ENCODE results near the gene SLC38A4. TPM values are rescaled to one million over a fixed set of nuclear protein-coding genes. Genes with fewer than 3 reads are reported as not detected.

SLC38A4 gene
- total RNA-seq, 1 experiment from 2014 or later: 0.96 TPM

DNA sequence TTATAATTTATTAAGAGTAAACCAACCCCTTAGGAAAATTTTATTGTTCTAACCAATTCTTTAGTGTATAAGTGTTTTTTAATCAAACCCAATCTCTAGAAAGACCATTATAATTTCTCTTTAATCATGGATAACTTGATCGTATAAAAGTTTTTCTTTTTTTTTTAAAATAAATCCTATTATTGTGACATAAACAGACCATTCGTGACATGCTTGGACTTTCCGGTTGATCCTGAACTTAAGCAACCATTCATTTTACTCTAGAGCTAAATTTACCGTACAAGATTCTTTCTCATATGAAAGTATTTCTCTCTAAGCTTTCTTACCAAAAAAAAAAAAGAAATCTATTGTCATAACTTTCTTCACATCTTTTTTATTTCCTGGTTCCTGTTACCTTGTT, 32.6 kb upstream of the SLC38A4 start:
- Histone ChIP-seq H3K18ac (ENCODE audit: insufficient read length, low read depth, low read length) (no peak overlapping the region), H3K27me3 (ENCODE audit: insufficient read depth, low read length) (no peaks in the 10 kb centered on the region), H3K4me2 (ENCODE audit: insufficient read depth, insufficient read length, low read length) (no peak overlapping the region), H3K4me1 (ENCODE audit: insufficient read depth, low read length) (no peaks in the 10 kb centered on the region), H2BK20ac (ENCODE audit: low read depth, low read length, poor library complexity, severe bottlenecking) (no peak overlapping the region), H2BK5ac (ENCODE audit: insufficient read length, low read length) (no peak overlapping the region), H2AK5ac (ENCODE audit: insufficient read length, low read length) (no peak overlapping the region), H3K79me2 (ENCODE audit: insufficient read depth, low read length) (no peaks in the 10 kb centered on the region), H3K14ac (ENCODE audit: insufficient read depth, low read length) (no peak overlapping the region), H3K9ac (ENCODE audit: extremely low read depth, insufficient read length, low read length) (no peak overlapping the region), H3K56ac (ENCODE audit: insufficient read length, low read depth, low read length) (no peak overlapping the region), H2AFZ (ENCODE audit: low read length) (no peak overlapping the region), H3K4ac (ENCODE audit: low read depth, low read length) (no peak overlapping the region), H3K23ac (ENCODE audit: insufficient read length, low read depth, low read length) (no peak overlapping the region), H4K91ac (ENCODE audit: insufficient read length, low read depth, low read length) (no peak overlapping the region), H3T11ph (ENCODE audit: low read length) (no peak overlapping the region), H4K8ac (replicated peaks; ENCODE audit: insufficient read length, low read depth, low read length) (no peak overlapping the region), H2BK15ac (ENCODE audit: low read depth, low read length) (no peak overlapping the region), H2BK120ac (ENCODE audit: low read depth, low read length, poor library complexity, severe bottlenecking) (no peak overlapping the region), H3K23me2 (ENCODE audit: insufficient read length, low read depth, low read length, poor library complexity, severe bottlenecking) (no peaks in the 10 kb centered on the region), H3K9me3 (ENCODE audit: control insufficient read depth, low read depth, low read length) (peaks cover 26% of the 10 kb centered on the region), H2BK12ac (ENCODE audit: insufficient read length, low read depth, low read length) (no peak overlapping the region), H3K79me1 (ENCODE audit: insufficient read depth, low read depth, low read length, poor library complexity, severe bottlenecking) (no peaks in the 10 kb centered on the region), H4K20me1 (ENCODE audit: control insufficient read depth, insufficient read depth, insufficient read length) (no peaks in the 10 kb centered on the region), H3K27ac (ENCODE audit: insufficient read length, low read depth, low read length) (no peak overlapping the region), H4K5ac (ENCODE audit: insufficient read length, low read depth, low read length) (no peak overlapping the region)
- H3K27ac Mint-ChIP-seq: no peak overlapping the region
- peaks cover 20 to 48% (median 38%) of the 10 kb centered on the region in 3 experiments for H3K36me3 Mint-ChIP-seq (ENCODE audit: insufficient read depth in 1 of 3, low read depth in 3 of 3)
- DNase-seq: no peak
- H3K9me3 Mint-ChIP-seq: peaks cover 76 to 86% of the 10 kb centered on the region in 2 experiments
- peaks cover 1% of the 10 kb centered on the region for H3K27me3 Mint-ChIP-seq (ENCODE audit: low read depth)
- H3K4me3 Mint-ChIP-seq: no peak overlapping the region
- no CpG with 5 or more reads among the region's 4 CpGs for WGBS (ENCODE audit: extremely low coverage, insufficient read length, low lambda C conversion rate)
- H3K4me1 Mint-ChIP-seq: no peaks in the 10 kb centered on the region
- TF ChIP-seq, protein P1, sequence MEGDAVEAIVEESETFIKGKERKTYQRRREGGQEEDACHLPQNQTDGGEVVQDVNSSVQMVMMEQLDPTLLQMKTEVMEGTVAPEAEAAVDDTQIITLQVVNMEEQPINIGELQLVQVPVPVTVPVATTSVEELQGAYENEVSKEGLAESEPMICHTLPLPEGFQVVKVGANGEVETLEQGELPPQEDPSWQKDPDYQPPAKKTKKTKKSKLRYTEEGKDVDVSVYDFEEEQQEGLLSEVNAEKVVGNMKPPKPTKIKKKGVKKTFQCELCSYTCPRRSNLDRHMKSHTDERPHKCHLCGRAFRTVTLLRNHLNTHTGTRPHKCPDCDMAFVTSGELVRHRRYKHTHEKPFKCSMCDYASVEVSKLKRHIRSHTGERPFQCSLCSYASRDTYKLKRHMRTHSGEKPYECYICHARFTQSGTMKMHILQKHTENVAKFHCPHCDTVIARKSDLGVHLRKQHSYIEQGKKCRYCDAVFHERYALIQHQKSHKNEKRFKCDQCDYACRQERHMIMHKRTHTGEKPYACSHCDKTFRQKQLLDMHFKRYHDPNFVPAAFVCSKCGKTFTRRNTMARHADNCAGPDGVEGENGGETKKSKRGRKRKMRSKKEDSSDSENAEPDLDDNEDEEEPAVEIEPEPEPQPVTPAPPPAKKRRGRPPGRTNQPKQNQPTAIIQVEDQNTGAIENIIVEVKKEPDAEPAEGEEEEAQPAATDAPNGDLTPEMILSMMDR (conservative IDR thresholded peaks at IDR 0.05): no peak
